Glomerular visceral epithelial cell (primary cell): ENCODE data around the gene ZBTB42.

Experiments used
- DNase-seq: peaks from one replicate; pipeline ENCODE4 v3.0.0-alpha.2; 2016; ENCODE audit errors: extremely low spot score

The ZBTB42 gene

DNA sequence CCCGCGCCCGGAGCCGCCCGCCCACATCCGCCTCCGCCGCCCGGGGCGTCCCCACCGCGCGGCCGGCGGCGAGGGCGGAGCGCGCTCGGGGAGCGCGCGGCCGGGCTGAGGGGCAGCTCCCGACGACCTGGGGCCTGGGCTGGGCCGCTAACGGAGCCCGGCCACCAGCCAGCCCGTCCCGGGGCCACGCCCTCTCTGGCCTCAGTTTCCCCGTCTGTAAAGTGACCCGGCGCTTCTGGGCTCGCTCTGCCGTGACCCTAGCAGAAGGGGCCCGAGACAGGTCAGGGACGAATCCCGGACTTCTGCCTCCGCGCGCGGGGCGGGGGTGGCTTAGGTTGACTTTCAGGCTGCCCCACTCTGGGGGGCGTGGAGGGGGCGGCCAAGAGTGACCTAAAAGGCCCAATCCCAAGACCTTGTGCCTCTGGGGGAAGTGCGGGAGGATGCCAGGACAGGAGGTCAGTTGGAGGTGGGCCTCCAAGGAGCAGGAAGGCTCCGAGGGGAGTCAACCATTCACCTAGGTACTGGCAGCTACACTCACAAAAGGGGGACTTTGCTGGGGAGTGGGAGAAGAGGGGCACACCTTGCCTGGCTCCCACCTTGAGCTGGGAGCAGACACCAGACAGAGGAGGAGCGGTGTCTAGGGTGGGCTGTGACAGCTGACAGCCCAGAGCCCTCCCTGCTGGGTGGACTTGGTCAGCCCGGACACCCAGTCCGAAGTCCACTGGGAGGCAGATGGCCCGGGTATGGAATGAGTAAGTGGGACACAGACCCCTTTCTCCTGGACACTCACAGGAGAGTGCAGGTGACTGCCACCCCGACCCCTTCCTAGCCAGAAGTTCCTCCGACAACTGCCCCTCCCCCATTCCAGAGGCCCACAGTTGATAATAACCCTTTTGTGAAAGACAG lies 4.9 kb upstream of the ZBTB42 start:
- no peak for DNase-seq

- no peak for DNase-seq
These were observed 4.2 kb upstream of the ZBTB42 start for GRCh38 chr14:104796687-104797081.

- peak; percentile 38 for DNase-seq
These were observed 3.5 kb upstream of the ZBTB42 start for GRCh38 chr14:104797115-104798044.

GRCh38 chr14:104798300-104799243 lies 2.3 kb upstream of the ZBTB42 start:
- DNase-seq, result no peak

DNA sequence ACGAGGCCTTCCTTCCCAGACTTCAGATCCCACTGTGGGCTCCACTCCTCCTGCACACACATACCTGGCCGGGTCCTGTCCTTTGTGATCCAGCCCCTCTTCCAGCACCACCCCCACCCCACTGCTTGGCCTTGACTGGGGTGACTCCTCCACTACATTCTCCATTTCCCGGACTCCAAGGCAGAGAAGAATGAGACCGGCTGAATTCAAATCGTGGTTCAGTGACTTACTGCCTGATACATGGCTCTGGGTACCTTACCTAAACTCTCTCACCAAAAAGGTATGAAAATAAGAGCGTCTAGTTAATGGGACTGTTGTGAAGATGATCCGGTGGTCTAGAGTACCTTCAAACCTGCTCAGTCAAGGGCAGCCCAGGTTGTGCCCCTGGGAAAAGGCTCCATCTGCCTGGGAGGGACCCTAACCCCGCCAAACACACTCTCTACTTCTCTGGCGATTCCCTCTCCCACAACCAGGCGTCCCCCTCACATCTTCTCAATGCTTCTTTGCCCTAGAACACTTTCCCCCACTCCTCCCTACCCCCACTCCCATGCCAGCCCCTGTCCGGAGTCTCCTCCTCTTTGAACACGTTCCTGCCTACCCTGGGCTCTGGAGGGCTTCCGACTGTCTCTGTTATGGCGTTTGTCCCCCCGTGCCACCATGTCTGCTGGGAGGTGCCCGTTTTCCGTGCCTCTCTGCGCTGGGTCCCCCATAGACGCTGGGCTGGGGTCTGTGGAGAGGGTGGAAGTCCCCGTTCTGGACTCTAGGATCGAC lies 1.5 kb upstream of the ZBTB42 start:
- DNase-seq, result no peak

DNA sequence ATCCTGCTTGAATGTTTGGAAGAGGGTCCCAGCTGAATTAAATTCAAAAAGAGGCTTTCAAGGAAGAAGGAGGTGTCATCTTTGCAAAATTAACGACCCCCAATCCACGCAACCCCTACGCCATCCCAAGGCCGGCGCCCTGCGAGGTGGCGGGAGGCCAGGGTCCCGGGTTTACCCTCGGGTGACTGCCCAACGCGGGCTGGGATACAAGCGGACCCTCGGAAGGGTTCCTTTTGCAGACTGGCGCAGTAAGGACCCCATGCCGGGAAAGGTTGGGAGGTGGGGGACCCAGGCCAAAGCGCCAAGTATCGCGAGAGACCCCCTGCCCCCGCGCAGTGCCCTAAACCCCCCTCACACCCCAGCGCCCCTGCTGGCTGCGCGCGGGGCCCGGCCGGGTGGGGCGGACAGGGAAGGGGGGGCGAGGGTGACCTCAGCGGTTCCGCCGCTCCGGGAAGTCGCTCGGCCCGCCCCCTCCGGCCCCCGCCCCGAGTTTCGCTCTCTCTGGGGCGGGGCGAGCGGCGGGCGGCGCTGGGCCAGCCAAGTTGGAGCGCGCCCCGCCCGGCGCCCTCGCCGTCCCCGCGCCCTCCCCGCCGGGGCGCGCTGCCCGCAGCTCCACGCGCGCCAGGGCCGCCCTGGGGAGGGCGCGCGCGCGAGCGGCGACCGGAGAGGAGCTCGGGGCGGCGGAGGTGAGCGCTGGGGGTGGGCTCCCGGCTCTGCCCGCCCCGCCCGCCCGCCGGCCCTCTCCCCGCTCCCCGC lies 708 bp upstream of the ZBTB42 start:
- peak; percentile 80 for DNase-seq

- no peak for DNase-seq
These were observed 856 bp downstream of the ZBTB42 start for GRCh38 chr14:104801520-104802393.

- no peak for DNase-seq
These were observed 1.7 kb downstream of the ZBTB42 start for GRCh38 chr14:104802394-104803184.

GRCh38 chr14:104803280-104803911 lies 2.5 kb downstream of the ZBTB42 start:
- no peak for DNase-seq

DNA sequence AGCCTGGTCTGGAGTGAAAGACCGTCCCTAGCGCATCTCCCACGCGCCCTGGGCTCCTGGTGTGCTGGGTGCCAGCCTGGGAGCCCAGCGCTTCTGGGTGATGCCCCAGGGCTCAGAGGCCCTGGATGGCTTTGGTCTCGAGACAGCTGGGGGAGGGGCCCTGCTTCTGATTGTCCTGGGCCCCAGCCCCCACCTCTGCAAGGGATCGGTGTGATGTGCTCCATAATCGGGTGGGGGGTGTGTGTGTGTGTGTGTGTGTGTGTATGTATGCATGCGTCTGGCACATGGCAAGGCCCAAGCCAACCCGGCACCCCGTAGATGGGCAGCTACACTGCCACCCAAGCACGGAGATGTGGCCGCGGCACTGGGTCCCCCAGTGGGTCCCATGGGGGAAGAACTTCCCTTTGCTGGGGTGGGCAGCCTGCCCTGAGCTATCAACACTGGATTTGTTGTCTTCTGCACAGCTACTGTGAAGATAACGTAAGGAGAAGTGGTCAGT lies 3.1 kb downstream of the ZBTB42 start:
- DNase-seq, result no peak

- DNase-seq, result no peak
These were observed 3.8 kb downstream of the ZBTB42 start for GRCh38 chr14:104804481-104805325.

- peak; percentile 80 for DNase-seq
These were observed 4.4 kb downstream of the ZBTB42 start for GRCh38 chr14:104805326-104805678.

DNA sequence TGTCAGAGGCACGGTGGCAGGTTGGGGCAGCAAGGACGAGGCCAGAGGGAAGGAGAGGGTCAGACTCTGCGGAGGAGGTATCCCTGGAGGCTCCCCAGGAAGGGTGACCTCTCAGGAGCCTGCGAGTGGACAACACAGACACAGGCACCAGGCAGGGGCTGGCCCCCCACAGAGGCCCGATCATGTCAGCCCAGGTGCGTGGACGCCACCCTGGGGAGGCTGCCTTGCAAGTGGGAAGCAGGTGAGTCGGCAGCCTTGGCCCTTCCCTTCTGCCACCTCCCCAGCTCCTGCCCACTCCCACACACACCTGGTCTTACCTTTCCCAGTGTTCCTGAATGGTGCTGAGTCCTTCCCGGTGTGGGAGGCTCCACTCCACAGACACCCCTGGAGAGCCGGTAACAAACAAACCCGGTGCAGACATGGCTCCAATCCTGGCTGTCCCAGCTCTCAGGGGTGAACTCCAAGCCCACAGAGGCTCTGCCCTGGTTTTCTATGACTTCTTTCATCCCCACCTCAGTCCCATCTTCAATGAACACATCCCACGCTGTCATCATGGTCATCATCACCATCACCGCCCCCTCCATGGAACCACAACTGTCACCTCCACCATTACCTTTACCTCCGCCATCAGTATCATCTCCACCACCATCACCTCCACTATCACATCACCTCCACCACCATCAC lies 5.2 kb downstream of the ZBTB42 start:
- DNase-seq, result no peak

GRCh38 chr14:104806625-104807465 lies 5.9 kb downstream of the ZBTB42 start:
- no peak for DNase-seq

- DNase-seq, result no peak
These were observed 7.6 kb downstream of the ZBTB42 start for GRCh38 chr14:104808456-104808855.
